Ascending aorta (tissue), 2 donors: ENCODE measurements around the gene ZDHHC22. TPM values are rescaled to one million over a fixed set of nuclear protein-coding genes. Genes with fewer than 3 reads are reported as not detected.

Experiments used
- DNase-seq, 2 donors: peaks; one replicate each; pipeline ENCODE4 v3.0.0-alpha.2; 2019; ENCODE audit warnings: low spot score in 2 of 2
- H3K27ac ChIP-seq, 2 donors: fragments of 200-600 bp; sonication (generic); one replicate each; pipeline ENCODE4 v1.5.1; 2016 to 2017; ENCODE audit warnings: mild to moderate bottlenecking in 1 of 2
- H3K27me3 ChIP-seq: fragments of 200-600 bp; sonication (generic); one replicate; pipeline ENCODE4 v1.5.1; 2017
- H3K36me3 ChIP-seq, 2 donors: fragments of 200-600 bp; sonication (generic); one replicate each; pipeline ENCODE4 v1.5.1; 2016
- H3K4me1 ChIP-seq, 2 donors: fragments of 200-600 bp; sonication (generic); one replicate each; pipeline ENCODE4 v1.5.1; 2016 to 2017; ENCODE audit warnings: mild to moderate bottlenecking in 1 of 2
- H3K4me3 ChIP-seq, 2 donors: fragments of 200-600 bp; sonication (generic); one replicate each; pipeline ENCODE4 v1.5.1; 2016 to 2017; ENCODE audit warnings: mild to moderate bottlenecking in 1 of 2
- H3K9me3 ChIP-seq, 2 donors: fragments of 200-600 bp; sonication (generic); one replicate each; pipeline ENCODE4 v1.5.1; 2016
- intact Hi-C: fragments of 100-400 bp; cut with DNase I; formaldehyde crosslinking; loops from one replicate; pipeline ENCODE4 v1.15.1; 2023
- total RNA-seq: library from RNA; depleted of rRNA; stranded (reverse); fragments of >200 nt; gene quantifications from one replicate; pipeline ENCODE4 v1.1.0, GENCODE V29; 2016
- TF ChIP-seq, protein P1 (sequence below), 3 experiments: fragments of 200-600 bp in 2 of 3; fragments of 450-650 bp in 1 of 3; sonication (generic) in 2 of 3; IDR thresholded peaks; one replicate each; pipeline ENCODE4 v1.5.1; 2016 to 2019; ENCODE audit warnings: antibody characterized with exemption in 3 of 3, mild to moderate bottlenecking in 1 of 3, moderate library complexity in 1 of 3

ZDHHC22 gene
- total RNA-seq, 1 donor from 2014 or later, result not detected

DNA sequence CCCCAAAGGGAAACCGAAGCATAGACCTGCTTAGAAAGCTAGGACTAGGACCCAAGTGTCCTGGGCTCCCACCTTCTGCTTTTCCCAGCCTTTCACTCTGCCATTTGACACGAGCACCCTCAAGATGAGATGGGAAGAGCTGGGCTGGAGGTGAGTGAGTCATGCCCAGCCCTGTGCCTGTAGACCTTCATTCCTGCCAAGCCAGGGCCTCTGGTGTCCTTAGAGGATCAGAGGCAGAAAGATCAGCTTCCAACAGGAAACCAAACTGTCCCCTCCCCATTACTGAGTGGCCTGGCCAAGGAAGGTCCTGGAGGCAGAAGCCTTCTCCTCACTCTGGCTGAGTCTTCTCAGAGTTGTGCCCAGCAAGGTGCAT is 43.5 kb upstream of the ZDHHC22 start:
- Histone ChIP-seq H3K27me3 (no peaks in the 10 kb centered on the region), H3K27ac (no peak overlapping the region), H3K36me3 (no peaks in the 10 kb centered on the region), H3K4me1 (peaks cover 0 to 8% of the 10 kb centered on the region in 2 donors), H3K9me3 (no peaks in the 10 kb centered on the region), H3K4me3 (no peak overlapping the region)
- DNase-seq, result no peak
- TF ChIP-seq, protein P1, sequence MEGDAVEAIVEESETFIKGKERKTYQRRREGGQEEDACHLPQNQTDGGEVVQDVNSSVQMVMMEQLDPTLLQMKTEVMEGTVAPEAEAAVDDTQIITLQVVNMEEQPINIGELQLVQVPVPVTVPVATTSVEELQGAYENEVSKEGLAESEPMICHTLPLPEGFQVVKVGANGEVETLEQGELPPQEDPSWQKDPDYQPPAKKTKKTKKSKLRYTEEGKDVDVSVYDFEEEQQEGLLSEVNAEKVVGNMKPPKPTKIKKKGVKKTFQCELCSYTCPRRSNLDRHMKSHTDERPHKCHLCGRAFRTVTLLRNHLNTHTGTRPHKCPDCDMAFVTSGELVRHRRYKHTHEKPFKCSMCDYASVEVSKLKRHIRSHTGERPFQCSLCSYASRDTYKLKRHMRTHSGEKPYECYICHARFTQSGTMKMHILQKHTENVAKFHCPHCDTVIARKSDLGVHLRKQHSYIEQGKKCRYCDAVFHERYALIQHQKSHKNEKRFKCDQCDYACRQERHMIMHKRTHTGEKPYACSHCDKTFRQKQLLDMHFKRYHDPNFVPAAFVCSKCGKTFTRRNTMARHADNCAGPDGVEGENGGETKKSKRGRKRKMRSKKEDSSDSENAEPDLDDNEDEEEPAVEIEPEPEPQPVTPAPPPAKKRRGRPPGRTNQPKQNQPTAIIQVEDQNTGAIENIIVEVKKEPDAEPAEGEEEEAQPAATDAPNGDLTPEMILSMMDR (IDR thresholded peaks at IDR 0.05), result no peak
- intact Hi-C loops, result no loop called here

DNA sequence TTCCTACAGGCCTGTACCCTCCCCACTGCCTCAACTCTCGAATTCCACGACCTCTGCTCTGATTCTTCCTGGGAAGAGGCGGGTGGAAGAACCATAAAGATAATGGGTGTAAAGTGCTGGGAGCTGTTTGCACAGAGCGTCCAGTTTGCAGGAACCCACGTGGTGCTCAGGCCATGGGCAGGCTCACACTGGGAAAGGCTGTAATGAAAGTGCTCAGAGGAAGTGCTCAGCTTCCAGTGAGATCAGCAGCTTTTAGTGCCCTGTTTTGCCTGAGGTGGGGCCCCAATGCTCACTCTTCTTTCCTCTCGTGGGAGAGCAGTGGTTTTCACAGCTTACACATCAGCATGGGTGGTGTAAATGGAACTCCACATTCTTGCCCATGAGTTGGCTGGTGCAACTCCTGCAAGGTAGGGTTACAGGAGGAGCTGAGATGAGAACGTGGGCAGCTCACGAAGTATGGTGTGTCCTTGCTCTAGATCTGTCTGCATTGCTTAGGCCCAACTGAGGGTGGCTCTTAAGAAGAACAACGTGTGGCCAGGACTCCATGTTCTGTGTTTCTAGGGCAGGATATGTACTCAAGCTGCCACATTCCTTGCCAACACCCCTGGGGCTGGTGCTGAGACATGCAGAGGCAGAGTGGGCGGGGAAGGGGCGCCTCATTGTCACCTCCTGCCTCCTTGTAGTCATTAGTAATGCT is 43.0 kb upstream of the ZDHHC22 start:
- no peak for DNase-seq
- intact Hi-C loops, result no loop called here
- Histone ChIP-seq H3K27ac (no peak overlapping the region), H3K36me3 (no peaks in the 10 kb centered on the region), H3K9me3 (no peaks in the 10 kb centered on the region), H3K27me3 (no peaks in the 10 kb centered on the region), H3K4me3 (no peak overlapping the region), H3K4me1 (peaks cover 0 to 8% of the 10 kb centered on the region in 2 donors)
- TF ChIP-seq, protein P1 (IDR thresholded peaks at IDR 0.05), result no peak

- DNase-seq, result no peak
- Histone ChIP-seq H3K36me3 (no peaks in the 10 kb centered on the region), H3K27ac (no peak overlapping the region), H3K4me1 (peaks cover 0 to 8% of the 10 kb centered on the region in 2 donors), H3K27me3 (no peaks in the 10 kb centered on the region), H3K9me3 (no peaks in the 10 kb centered on the region), H3K4me3 (no peak overlapping the region)
- intact Hi-C loops, result no loop called here
- TF ChIP-seq, protein P1 (IDR thresholded peaks at IDR 0.05), result no peak
Measured at GRCh38 chr14:77183896-77184295, 42.3 kb upstream of the ZDHHC22 start.

DNA sequence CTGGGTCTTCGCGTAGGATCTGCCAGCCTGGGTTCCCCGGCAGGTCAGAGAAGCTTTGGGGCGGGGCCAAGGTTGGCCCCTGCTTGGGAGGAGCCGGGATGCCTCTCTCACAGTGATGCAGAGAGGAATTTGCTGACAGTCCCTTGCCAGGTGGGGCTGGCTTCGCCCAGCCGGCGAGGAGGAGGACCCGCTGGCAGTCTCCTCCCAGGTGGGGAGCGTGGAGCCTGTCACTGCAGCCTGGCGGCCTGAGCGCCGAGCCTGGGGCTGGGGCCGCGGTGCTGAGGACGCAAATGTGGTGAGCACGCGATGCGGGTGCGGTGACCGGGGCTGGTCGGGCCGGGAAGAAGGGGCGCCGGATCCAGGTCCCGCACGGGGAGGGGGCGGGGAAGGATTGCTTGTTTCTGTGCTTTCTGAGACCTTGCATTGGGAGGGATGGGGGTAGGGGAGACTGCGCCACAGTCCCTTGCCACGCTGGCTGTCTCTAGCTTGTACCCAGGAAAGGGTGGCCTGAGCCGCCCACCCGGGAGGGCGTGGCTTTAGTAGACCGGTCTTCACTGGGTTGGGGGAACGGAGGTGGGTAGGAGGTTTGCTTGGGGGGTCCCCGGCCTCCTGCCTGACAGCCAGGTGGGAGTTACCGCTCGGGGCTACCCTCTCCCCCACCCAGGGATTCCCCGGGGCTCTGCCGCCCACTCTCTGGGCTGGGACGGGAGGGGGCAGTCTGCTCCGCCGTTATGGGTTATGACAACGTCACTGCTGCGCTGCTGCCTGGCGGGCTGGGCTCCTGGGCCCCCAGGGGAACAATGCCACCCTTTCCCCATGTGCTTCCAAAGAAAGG is 40.2 kb upstream of the ZDHHC22 start, which contains the start of gene TMEM63C:
Gene TMEM63C (plus strand): TSS at position 196 of the 835 bp plus-strand sequence. CDS start 37,016 bp downstream, outside the sequence.
- H3K36me3 ChIP-seq, result no peaks in the 10 kb centered on the region

GRCh38 chr14:77180726-77181602 is 39.4 kb upstream of the ZDHHC22 start:
- H3K9me3 ChIP-seq, result no peaks in the 10 kb centered on the region
- H3K4me3 ChIP-seq, result peak overlapping the region in 1 of 2 donors; percentile 44
- TF ChIP-seq, protein P1 (IDR thresholded peaks at IDR 0.05), result no peak
- H3K27me3 ChIP-seq, result no peaks in the 10 kb centered on the region
- peaks cover 0 to 8% of the 10 kb centered on the region in 2 donors for H3K4me1 ChIP-seq
- no peaks in the 10 kb centered on the region for H3K36me3 ChIP-seq
- H3K27ac ChIP-seq, result no peak overlapping the region
- intact Hi-C loops, result no loop called here
- DNase-seq, result no peak

More for the DNA sequence above, 40.2 kb upstream of the ZDHHC22 start, which contains the start of gene TMEM63C:
- DNase-seq, result no peak
- intact Hi-C loops, result no loop called here
- TF ChIP-seq, protein P1 (IDR thresholded peaks at IDR 0.05), result no peak
- H3K4me1 ChIP-seq, result peaks cover 0 to 8% of the 10 kb centered on the region in 2 donors
- no peaks in the 10 kb centered on the region for H3K9me3 ChIP-seq
- H3K27ac ChIP-seq, result no peak within 1 kb of the TSS
- no peaks in the 10 kb centered on the region for H3K27me3 ChIP-seq
- peak within 1 kb of the TSS; percentile 42 to 44 for H3K4me3 ChIP-seq
